BJ (cell line): ENCODE measurements around the gene PTPRN. TPM values are rescaled to one million over a fixed set of nuclear protein-coding genes. Genes with fewer than 3 reads are reported as not detected.

Experiments used
- CTCF ChIA-PET: fragments of 350-600 bp; formaldehyde crosslinking; extraction: SDS; loops from one replicate; lab custom pipeline; 2021; ENCODE audit warnings: antibody characterized with exemption, inconsistent platforms; lab: Yijun Ruan, JAX
- POLR2A ChIA-PET: fragments of 300-600 bp; sonication (Branson Sonifier 250); formaldehyde crosslinking; extraction: SDS; loops from one replicate; lab custom pipeline; 2021; ENCODE audit warnings: antibody characterized with exemption; lab: Charles Lee
- DNase-seq: peaks from one replicate; pipeline ENCODE4 v3.0.0-alpha.2; 2011; ENCODE audit warnings: low read depth
- H3K27me3 ChIP-seq: 2 replicates; pipeline ENCODE4 v1.6.0; 2011; ENCODE audit warnings: low read length; ENCODE audit not compliant: control insufficient read depth, insufficient read depth
- H3K36me3 ChIP-seq: 2 replicates; pipeline ENCODE4 v1.5.1; 2011; ENCODE audit warnings: low read length; ENCODE audit not compliant: control insufficient read depth, insufficient read depth
- H3K4me3 ChIP-seq: 2 replicates; pipeline ENCODE4 v1.5.1; 2011; ENCODE audit warnings: low read depth, mild to moderate bottlenecking, control low read depth, low read length
- polyA plus RNA-seq: library from polyadenylated mRNA; depleted of rRNA; stranded (reverse); fragments of >200 nt; gene quantifications from 2 replicates; pipeline ENCODE4 v1.2.3, GENCODE V29; 2011
- TF ChIP-seq, protein P1 (sequence below): IDR thresholded peaks from 2 replicates; pipeline ENCODE4 v1.5.1; 2011; ENCODE audit warnings: low read depth, mild to moderate bottlenecking, control low read depth, inconsistent platforms, low read length, moderate library complexity; ENCODE audit not compliant: insufficient read depth

The PTPRN gene
- polyA plus RNA-seq, 1 experiment: 7.0 TPM

DNA sequence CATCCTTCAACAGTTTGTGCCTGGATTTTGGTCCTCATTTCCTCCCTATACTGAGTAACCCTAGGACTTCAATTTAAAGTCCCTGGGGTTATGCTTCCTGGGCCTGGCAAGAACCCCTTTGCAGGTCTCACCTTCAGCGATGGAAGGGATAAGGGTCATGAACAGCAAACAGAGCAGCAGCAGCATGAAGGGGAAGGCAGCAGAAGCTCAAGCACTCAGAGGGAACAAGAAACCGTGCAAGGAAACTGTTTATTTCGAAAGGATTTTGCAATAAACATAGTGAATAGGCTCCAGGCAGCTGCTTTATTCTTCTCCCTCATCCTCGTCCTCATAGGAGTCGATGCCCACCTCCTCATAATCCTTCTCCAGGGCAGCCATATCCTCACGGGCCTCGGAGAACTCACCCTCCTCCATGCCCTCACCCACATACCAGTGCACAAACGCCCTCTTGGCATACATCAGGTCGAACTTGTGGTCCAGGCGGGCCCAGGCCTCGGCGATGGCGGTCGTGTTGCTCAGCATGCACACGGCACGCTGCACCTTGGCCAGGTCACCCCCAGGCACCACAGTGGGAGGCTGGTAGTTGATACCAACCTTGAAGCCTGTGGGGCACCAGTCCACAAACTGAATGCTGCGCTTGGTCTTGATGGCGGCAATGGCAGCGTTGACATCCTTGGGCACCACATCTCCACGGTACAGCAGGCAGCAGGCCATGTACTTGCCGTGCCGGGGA is 59.0 kb downstream of the PTPRN start:
- no peak for DNase-seq
- TF ChIP-seq, protein P1, sequence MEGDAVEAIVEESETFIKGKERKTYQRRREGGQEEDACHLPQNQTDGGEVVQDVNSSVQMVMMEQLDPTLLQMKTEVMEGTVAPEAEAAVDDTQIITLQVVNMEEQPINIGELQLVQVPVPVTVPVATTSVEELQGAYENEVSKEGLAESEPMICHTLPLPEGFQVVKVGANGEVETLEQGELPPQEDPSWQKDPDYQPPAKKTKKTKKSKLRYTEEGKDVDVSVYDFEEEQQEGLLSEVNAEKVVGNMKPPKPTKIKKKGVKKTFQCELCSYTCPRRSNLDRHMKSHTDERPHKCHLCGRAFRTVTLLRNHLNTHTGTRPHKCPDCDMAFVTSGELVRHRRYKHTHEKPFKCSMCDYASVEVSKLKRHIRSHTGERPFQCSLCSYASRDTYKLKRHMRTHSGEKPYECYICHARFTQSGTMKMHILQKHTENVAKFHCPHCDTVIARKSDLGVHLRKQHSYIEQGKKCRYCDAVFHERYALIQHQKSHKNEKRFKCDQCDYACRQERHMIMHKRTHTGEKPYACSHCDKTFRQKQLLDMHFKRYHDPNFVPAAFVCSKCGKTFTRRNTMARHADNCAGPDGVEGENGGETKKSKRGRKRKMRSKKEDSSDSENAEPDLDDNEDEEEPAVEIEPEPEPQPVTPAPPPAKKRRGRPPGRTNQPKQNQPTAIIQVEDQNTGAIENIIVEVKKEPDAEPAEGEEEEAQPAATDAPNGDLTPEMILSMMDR: no peak
- ChIA-PET CTCF (interaction anchor here (0.9 to 9.5 kb wide), 7 partner anchors 20 to 79 kb away, joined by 3 to 61 read pairs (median 6); partner anchors contain the start of genes CNPPD1 and DNAJB2), POLR2A (interaction anchor here (1.4 kb wide), 1 partner anchor 29 kb away, joined by 5 read pairs; the partner anchor contains the start of gene DNAJB2)
- H3K36me3 ChIP-seq: peaks cover 10% of the 10 kb centered on the region
- no peak overlapping the region for H3K4me3 ChIP-seq
- H3K27me3 ChIP-seq: no peaks in the 10 kb centered on the region

DNA sequence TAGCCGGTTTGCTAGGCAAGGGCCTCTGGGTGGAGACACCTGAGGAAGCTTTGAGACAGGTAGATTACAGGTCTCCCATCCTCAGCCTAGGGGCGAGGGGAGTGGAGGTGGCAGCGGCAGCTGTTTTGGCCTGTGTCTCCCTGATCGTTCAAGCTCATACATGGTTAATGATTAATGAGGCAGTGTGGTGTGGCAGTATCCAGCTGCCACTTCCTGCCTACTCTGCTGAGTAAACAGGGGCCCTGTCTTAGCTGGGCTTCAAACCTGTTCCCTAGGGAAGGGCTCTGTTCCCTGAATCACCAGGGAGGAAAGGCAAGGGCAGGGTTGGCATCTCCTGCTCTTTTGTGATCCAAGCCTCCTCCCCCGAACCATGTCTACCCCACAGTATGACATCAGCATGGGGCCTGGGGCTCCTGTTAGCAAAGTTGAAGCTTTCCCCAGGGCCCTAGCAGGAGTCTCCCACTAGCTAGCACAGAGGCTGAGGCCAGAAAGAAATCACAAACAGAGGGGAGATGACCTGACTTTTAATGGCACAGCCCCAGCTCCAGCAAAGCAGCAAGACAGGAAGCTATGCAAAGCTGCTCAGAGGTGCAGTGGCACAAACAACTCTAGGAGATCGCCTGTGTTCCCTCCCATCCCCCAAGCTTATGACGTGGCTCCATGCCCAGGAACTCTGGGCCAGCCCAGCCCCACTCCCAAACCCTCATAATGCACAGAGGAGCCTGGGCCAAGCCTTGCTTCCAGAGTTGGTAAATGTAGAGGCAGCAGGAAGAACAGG is 59.8 kb downstream of the PTPRN start:
- Histone ChIP-seq H3K4me3 (no peak overlapping the region), H3K27me3 (no peaks in the 10 kb centered on the region), H3K36me3 (peaks cover 10% of the 10 kb centered on the region)
- POLR2A ChIA-PET: interaction anchor here (1.3 to 1.4 kb wide), 2 partner anchors 20 to 30 kb away, joined by 3 to 5 read pairs; partner anchors contain the start of genes ANKZF1, ATG9A and DNAJB2
- no peak for DNase-seq
- CTCF ChIA-PET: interaction anchor here (0.9 to 9.5 kb wide), 9 partner anchors 12 to 78 kb away, joined by 3 to 61 read pairs (median 5); partner anchors contain the start of genes CNPPD1 and DNAJB2
- TF ChIP-seq, protein P1: no peak

DNA sequence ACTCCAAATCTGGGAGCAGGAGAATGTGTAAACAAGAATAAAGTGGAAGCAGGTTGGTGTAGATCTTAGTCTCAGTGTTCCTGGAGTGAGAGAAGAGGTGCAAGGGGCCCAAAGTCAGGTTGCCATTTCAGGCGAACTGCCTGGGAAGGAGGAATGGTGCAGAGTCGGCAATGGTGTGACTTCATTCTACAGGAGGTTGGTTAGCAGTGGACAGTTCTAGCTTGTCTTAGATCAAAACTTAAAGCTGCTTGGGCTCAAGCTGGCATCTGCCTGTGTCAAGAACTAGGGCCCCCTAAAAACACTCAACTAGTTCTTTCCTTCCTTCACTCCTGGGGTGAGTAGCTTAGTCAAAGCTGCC is 60.4 kb downstream of the PTPRN start:
- ChIA-PET POLR2A (interaction anchor here (1.3 to 1.4 kb wide), 2 partner anchors 19 to 30 kb away, joined by 3 to 5 read pairs; partner anchors contain the start of genes ANKZF1, ATG9A and DNAJB2), CTCF (interaction anchor here (0.9 to 9.5 kb wide), 7 partner anchors 13 to 78 kb away, joined by 3 to 61 read pairs (median 6); partner anchors contain the start of gene DNAJB2)
- TF ChIP-seq, protein P1: no peak
- DNase-seq: no peak
- no peak overlapping the region for H3K4me3 ChIP-seq
- no peaks in the 10 kb centered on the region for H3K27me3 ChIP-seq
- H3K36me3 ChIP-seq: peaks cover 10% of the 10 kb centered on the region

DNA sequence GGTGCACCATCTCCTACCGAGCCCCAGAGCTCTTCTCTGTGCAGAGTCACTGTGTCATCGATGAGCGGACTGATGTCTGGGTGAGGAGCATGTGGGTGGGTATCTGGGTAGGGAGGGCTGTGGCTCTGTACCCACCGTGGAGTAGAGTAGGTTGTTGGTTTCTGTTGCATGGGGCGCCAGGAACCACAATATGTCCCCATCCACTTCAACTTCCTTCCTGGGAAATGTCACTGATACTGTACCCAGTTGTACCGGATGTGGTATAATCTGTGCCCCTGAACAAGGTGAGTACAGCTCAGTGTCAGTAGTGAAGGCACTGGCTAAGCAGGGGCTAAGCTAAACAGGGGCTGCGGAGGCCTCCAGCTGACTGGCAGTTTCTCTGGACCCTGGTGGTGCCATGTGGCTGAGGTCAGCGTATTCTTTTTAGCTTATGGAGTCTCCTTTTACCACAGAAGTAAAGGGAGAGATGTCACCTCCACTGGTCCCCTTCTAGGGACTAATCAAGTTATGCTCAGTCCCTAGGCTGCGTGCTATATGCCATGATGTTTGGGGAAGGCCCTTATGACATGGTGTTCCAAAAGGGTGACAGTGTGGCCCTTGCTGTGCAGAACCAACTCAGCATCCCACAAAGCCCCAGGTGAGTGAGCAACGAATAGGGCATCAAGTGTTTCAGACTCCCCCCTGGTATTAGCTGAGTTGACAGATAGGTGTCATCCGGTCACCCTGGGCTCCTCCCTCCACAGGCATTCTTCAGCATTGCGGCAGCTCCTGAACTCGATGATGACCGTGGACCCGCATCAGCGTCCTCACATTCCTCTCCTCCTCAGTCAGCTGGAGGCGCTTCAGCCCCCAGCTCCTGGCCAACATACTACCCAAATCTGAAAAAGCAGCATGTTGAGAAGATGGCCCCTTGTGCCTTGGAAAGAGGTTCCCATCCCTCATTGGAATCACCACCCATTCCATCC is 61.2 kb downstream of the PTPRN start:
- Histone ChIP-seq H3K4me3 (no peak overlapping the region), H3K36me3 (peaks cover 10% of the 10 kb centered on the region), H3K27me3 (no peaks in the 10 kb centered on the region)
- no peak for DNase-seq
- CTCF ChIA-PET: interaction anchor here (0.9 to 9.5 kb wide), 4 partner anchors 26 to 47 kb away, joined by 3 to 61 read pairs (median 9); partner anchors contain the start of gene DNAJB2
- POLR2A ChIA-PET: interaction anchor here (1.3 kb wide), 1 partner anchor 18 kb away, joined by 3 read pairs; the partner anchor contains the start of genes ANKZF1 and ATG9A
- TF ChIP-seq, protein P1: no peak
